ENCODE measurements around the gene SETD6.

The SETD6 gene

GRCh38 chr16:58493756-58494431, 21.4 kb upstream of the SETD6 start:
- DNase-seq (ENCODE audit: insufficient read length, low spot score) (no peak), FAIRE-seq (no peak)
- TF ChIP-seq CTCF (IDR thresholded peaks at IDR 0.05; ENCODE audit: insufficient read depth, missing control alignments): no peak

- peak; percentile 14 for TF ChIP-seq CTCF (IDR thresholded peaks at IDR 0.05; ENCODE audit: insufficient read depth, missing control alignments)
- DNase-seq (ENCODE audit: insufficient read length, low spot score) (peak; percentile 44), FAIRE-seq (no peak)
Observed at GRCh38 chr16:58494981-58495520, 20.3 kb upstream of the SETD6 start.

- TF ChIP-seq CTCF (IDR thresholded peaks at IDR 0.05; ENCODE audit: insufficient read depth, missing control alignments): no peak
- FAIRE-seq (no peak), DNase-seq (ENCODE audit: insufficient read length, low spot score) (no peak)
Observed at GRCh38 chr16:58495521-58496331, 19.6 kb upstream of the SETD6 start.

GRCh38 chr16:58497468-58497867, 17.8 kb upstream of the SETD6 start:
- TF ChIP-seq CTCF (IDR thresholded peaks at IDR 0.05; ENCODE audit: insufficient read depth, missing control alignments): no peak
- FAIRE-seq (no peak), DNase-seq (ENCODE audit: insufficient read length, low spot score) (no peak)

- DNase-seq (ENCODE audit: insufficient read length, low spot score) (no peak), FAIRE-seq (no peak)
- no peak for TF ChIP-seq CTCF (IDR thresholded peaks at IDR 0.05; ENCODE audit: insufficient read depth, missing control alignments)
Observed at GRCh38 chr16:58497935-58498334, 17.4 kb upstream of the SETD6 start.

- TF ChIP-seq CTCF (IDR thresholded peaks at IDR 0.05; ENCODE audit: insufficient read depth, missing control alignments): no peak
- DNase-seq (ENCODE audit: insufficient read length, low spot score) (no peak), FAIRE-seq (no peak)
Observed at GRCh38 chr16:58498341-58499091, 16.8 kb upstream of the SETD6 start.

Data from D721Med (cell line).